Prostate gland (tissue), 2 donors: Measurements from ENCODE around the gene TSFM. TPM values are rescaled to one million over a fixed set of nuclear protein-coding genes. Genes with fewer than 3 reads are reported as not detected.

ENCODE experiments used
- DNase-seq: peaks from one replicate; pipeline ENCODE4 v3.0.0-alpha.2; 2019; ENCODE audit warnings: low spot score
- H3K27ac ChIP-seq, 2 donors: fragments of 200-600 bp; sonication (generic); 2 replicates each; pipeline ENCODE4 v1.5.1; 2017 to 2019
- H3K27me3 ChIP-seq: fragments of 200-600 bp; sonication (generic); replicated peaks from 2 replicates; pipeline ENCODE4 v1.5.1; 2019; ENCODE audit not compliant: insufficient read depth
- H3K36me3 ChIP-seq, 2 donors: fragments of 200-600 bp; sonication (generic); 1 replicate in 1 of 2; 2 replicates in 1 of 2; pipeline versions ENCODE4 v1.5.1 to v1.8.1; 2017 to 2019
- H3K4me1 ChIP-seq: fragments of 200-600 bp; sonication (generic); replicated peaks from 2 replicates; pipeline ENCODE4 v1.5.1; 2019
- H3K4me3 ChIP-seq, 2 donors: fragments of 200-600 bp; sonication (generic); 2 replicates each; pipeline ENCODE4 v1.5.1; 2017 to 2019
- H3K9me3 ChIP-seq: fragments of 200-600 bp; sonication (generic); 2 replicates; pipeline ENCODE4 v1.5.1; 2017
- CTCF ChIP-seq, 4 experiments: fragments of 200-600 bp in 2 of 4; fragments of 450-650 bp in 2 of 4; sonication (generic) in 2 of 4; IDR thresholded peaks; 1 replicate in 3 of 4; 2 replicates in 1 of 4; pipeline ENCODE4 v1.5.1; 2016 to 2019; ENCODE audit warnings: antibody characterized with exemption in 4 of 4, mild to moderate bottlenecking in 2 of 4, moderate library complexity in 2 of 4
- POLR2A ChIP-seq: fragments of 450-650 bp; IDR thresholded peaks from one replicate; pipeline ENCODE4 v1.6.1; 2016; ENCODE audit warnings: antibody characterized with exemption, mild to moderate bottlenecking
- POLR2AphosphoS5 ChIP-seq: sonication (generic); formaldehyde crosslinking; IDR thresholded peaks from one replicate; pipeline ENCODE4 v1.6.1; 2017; ENCODE audit warnings: antibody characterized with exemption
- WGBS: methylation state at CpG from one replicate; pipeline ENCODE4 v1.1.5; 2018; 5-methylcytosine and 5-hydroxymethylcytosine counted together
- intact Hi-C: fragments of 100-400 bp; cut with DNase I; formaldehyde crosslinking; loops from one replicate; pipeline ENCODE4 v1.14.2; 2022
- total RNA-seq, 2 donors: library from RNA; depleted of rRNA; stranded (reverse); fragments of >200 nt; gene quantifications; one replicate each; pipeline ENCODE4 v1.1.0, GENCODE V29; 2016

TSFM gene
- total RNA-seq, 2 donors from 2014 or later: 24.3 to 39.6 TPM

- intact Hi-C loops: no loop called here
- TF ChIP-seq POLR2A (no peak), CTCF (IDR thresholded peaks at IDR 0.05) (no peak), POLR2AphosphoS5 (no peak)
- Histone ChIP-seq H3K27me3 (no peaks in the 10 kb centered on the region), H3K36me3 (peaks cover 0 to 2% of the 10 kb centered on the region in 2 donors), H3K4me3 (no peak overlapping the region), H3K4me1 (no peaks in the 10 kb centered on the region), H3K27ac (no peak overlapping the region), H3K9me3 (no peaks in the 10 kb centered on the region)
- no peak for DNase-seq
- WGBS: 90% methylated on average over 9 of the region's 9 CpGs
These were observed 24.7 kb downstream of the TSFM start for GRCh38 chr12:57807285-57807684.

- 91% methylated on average over 5 of the region's 5 CpGs for WGBS
These were observed 25.8 kb downstream of the TSFM start for GRCh38 chr12:57808351-57808750.

GRCh38 chr12:57809425-57809824 is 26.8 kb downstream of the TSFM start:
- H3K36me3 ChIP-seq: peaks cover 0 to 2% of the 10 kb centered on the region in 2 donors
- no peak overlapping the region for H3K27ac ChIP-seq
- intact Hi-C loops: no loop called here
- DNase-seq: no peak
- H3K4me1 ChIP-seq: no peaks in the 10 kb centered on the region
- H3K9me3 ChIP-seq: no peaks in the 10 kb centered on the region
- H3K4me3 ChIP-seq: no peak overlapping the region
- no peak for TF ChIP-seq POLR2A
- no peak for TF ChIP-seq POLR2AphosphoS5
- TF ChIP-seq CTCF (IDR thresholded peaks at IDR 0.05): no peak
- WGBS: 91% methylated on average over 3 of the region's 3 CpGs
- no peaks in the 10 kb centered on the region for H3K27me3 ChIP-seq

More at GRCh38 chr12:57808351-57808750, 25.8 kb downstream of the TSFM start:
- Histone ChIP-seq H3K4me3 (no peak overlapping the region), H3K9me3 (no peaks in the 10 kb centered on the region), H3K36me3 (peaks cover 0 to 2% of the 10 kb centered on the region in 2 donors), H3K27me3 (no peaks in the 10 kb centered on the region), H3K27ac (no peak overlapping the region), H3K4me1 (no peaks in the 10 kb centered on the region)
- intact Hi-C loops: no loop called here
- no peak for DNase-seq
- no peak for TF ChIP-seq CTCF (IDR thresholded peaks at IDR 0.05)
- no peak for TF ChIP-seq POLR2AphosphoS5
- TF ChIP-seq POLR2A: no peak

- H3K9me3 ChIP-seq: no peaks in the 10 kb centered on the region
- 84% methylated on average over 5 of the region's 5 CpGs for WGBS
- intact Hi-C loops: no loop called here
- no peak for TF ChIP-seq POLR2A
- no peak for TF ChIP-seq CTCF (IDR thresholded peaks at IDR 0.05)
- no peak for TF ChIP-seq POLR2AphosphoS5
- no peak for DNase-seq
- no peaks in the 10 kb centered on the region for H3K27me3 ChIP-seq
- H3K4me3 ChIP-seq: no peak overlapping the region
- H3K36me3 ChIP-seq: peaks cover 0 to 2% of the 10 kb centered on the region in 2 donors
- no peak overlapping the region for H3K27ac ChIP-seq
- no peaks in the 10 kb centered on the region for H3K4me1 ChIP-seq
These were observed 27.9 kb downstream of the TSFM start for GRCh38 chr12:57810450-57810849.

- DNase-seq: no peak
- intact Hi-C loops: no loop called here
- Histone ChIP-seq H3K36me3 (peaks cover 0 to 1% of the 10 kb centered on the region in 2 donors), H3K27me3 (no peaks in the 10 kb centered on the region), H3K27ac (no peak overlapping the region), H3K4me1 (no peaks in the 10 kb centered on the region), H3K9me3 (no peaks in the 10 kb centered on the region), H3K4me3 (no peak overlapping the region)
- TF ChIP-seq CTCF (IDR thresholded peaks at IDR 0.05): no peak
- TF ChIP-seq POLR2AphosphoS5: no peak
- TF ChIP-seq POLR2A: no peak
- 90% methylated on average over 10 of the region's 10 CpGs for WGBS
These were observed 28.6 kb downstream of the TSFM start for GRCh38 chr12:57811028-57811755.
